Calu3 (cell line): ENCODE data around the gene SLC16A1. TPM values are rescaled to one million over a fixed set of nuclear protein-coding genes. Genes with fewer than 3 reads are reported as not detected.

Experiments
- BruUV-seq: library from RNA; stranded (reverse); fragments of 400-500 nt; replicated peaks from 2 replicates; lab custom pipeline; 2021; lab: Mats Ljungman, UMichigan
- CTCF ChIA-PET: fragments of 300-600 bp; sonication (Branson Sonifier 250); formaldehyde crosslinking; loops from one replicate; lab custom pipeline; 2022; ENCODE audit warnings: antibody characterized with exemption; lab: Charles Lee
- DNase-seq: peaks from one replicate; pipeline ENCODE4 v3.0.0; 2022
- H3K27ac Mint-ChIP-seq: one replicate; pipeline ENCODE4 v1.8.0; 2022; ENCODE audit warnings: mixed read lengths; ENCODE audit not compliant: unreplicated experiment
- H3K27me3 Mint-ChIP-seq: one replicate; pipeline ENCODE4 v1.8.0; 2022; ENCODE audit warnings: mixed read lengths; ENCODE audit not compliant: unreplicated experiment
- H3K36me3 Mint-ChIP-seq: one replicate; pipeline ENCODE4 v1.8.0; 2022; ENCODE audit warnings: mild to moderate bottlenecking, moderate library complexity, mixed read lengths; ENCODE audit not compliant: insufficient read depth, unreplicated experiment
- H3K4me1 Mint-ChIP-seq: one replicate; pipeline ENCODE4 v1.8.0; 2022; ENCODE audit warnings: mild to moderate bottlenecking, low read depth, mixed read lengths; ENCODE audit not compliant: unreplicated experiment
- H3K4me3 Mint-ChIP-seq: one replicate; pipeline ENCODE4 v1.8.0; 2022; ENCODE audit warnings: mild to moderate bottlenecking, low read depth, moderate library complexity, mixed read lengths; ENCODE audit not compliant: unreplicated experiment
- H3K9me3 Mint-ChIP-seq: one replicate; pipeline ENCODE4 v1.8.0; 2022; ENCODE audit warnings: low read depth, mixed read lengths; ENCODE audit not compliant: unreplicated experiment
- intact Hi-C: fragments of 100-400 bp; cut with micrococcal nuclease; formaldehyde crosslinking; loops from one replicate; pipeline ENCODE4 v1.10.0; 2022; ENCODE audit not compliant: unreplicated experiment
- total RNA-seq: library from RNA; stranded (reverse); gene quantifications from 2 replicates; pipeline ENCODE4 v1.2.3, GENCODE V29; 2022
- TF ChIP-seq, protein P1 (sequence below): fragments of 200-600 bp; IDR thresholded peaks from one replicate; pipeline ENCODE4 v1.8.0; 2022; ENCODE audit warnings: antibody characterized with exemption; ENCODE audit not compliant: unreplicated experiment

Gene SLC16A1
- total RNA-seq, 1 experiment from 2014 or later: 59.2 TPM

DNA sequence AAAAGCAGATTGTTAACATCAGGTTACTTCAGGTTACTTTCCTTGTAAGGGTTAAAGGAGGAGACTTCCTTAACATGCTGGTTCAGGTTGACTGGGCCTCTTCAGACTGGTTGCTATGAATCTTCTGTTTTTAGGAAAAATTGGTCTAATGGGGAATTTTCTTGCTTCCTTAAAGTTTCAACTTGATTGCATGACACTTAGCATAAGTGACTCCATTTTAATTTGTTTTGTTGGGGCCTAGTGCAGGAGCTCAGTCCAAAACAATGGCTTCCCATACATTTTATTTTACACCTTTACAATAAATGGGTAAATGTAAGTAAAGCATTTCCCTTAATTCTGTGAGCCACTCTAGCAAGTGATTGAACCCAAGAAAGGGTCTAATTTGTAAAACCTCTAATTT, 53.8 kb downstream of the SLC16A1 start:
- no peak for DNase-seq
- Mint-ChIP-seq H3K36me3 (no peaks in the 10 kb centered on the region), H3K27me3 (no peaks in the 10 kb centered on the region), H3K4me1 (peaks cover 36% of the 10 kb centered on the region), H3K27ac (no peak overlapping the region), H3K9me3 (no peaks in the 10 kb centered on the region), H3K4me3 (no peak overlapping the region)
- intact Hi-C loops: loop anchor here (10.0 kb wide), 1 partner anchor 53 kb away; the partner anchor contains the start of gene SLC16A1
- TF ChIP-seq, protein P1, sequence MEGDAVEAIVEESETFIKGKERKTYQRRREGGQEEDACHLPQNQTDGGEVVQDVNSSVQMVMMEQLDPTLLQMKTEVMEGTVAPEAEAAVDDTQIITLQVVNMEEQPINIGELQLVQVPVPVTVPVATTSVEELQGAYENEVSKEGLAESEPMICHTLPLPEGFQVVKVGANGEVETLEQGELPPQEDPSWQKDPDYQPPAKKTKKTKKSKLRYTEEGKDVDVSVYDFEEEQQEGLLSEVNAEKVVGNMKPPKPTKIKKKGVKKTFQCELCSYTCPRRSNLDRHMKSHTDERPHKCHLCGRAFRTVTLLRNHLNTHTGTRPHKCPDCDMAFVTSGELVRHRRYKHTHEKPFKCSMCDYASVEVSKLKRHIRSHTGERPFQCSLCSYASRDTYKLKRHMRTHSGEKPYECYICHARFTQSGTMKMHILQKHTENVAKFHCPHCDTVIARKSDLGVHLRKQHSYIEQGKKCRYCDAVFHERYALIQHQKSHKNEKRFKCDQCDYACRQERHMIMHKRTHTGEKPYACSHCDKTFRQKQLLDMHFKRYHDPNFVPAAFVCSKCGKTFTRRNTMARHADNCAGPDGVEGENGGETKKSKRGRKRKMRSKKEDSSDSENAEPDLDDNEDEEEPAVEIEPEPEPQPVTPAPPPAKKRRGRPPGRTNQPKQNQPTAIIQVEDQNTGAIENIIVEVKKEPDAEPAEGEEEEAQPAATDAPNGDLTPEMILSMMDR: no peak
- BruUV-seq: no TSS peak
- CTCF ChIA-PET: no interaction called here

DNA sequence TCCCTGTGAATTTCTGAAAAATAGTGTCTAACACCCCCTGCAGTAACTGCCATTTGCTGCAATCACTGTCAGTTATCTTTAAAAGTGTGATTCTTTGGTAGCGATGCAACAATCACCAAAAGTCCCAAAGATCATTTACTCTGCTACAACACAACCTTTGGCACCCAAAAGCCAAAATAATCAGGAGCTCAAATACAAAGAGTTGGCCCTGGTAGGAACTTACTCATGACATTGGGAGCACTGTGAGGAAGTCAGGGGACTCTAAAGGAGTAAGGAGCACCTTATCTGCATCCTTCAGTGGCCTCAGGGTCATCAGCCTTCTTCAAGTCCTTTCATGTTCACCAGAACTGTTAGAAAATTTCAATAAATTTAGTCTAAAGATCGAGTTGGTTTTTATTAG, 54.6 kb downstream of the SLC16A1 start:
- H3K4me3 Mint-ChIP-seq: no peak overlapping the region
- peaks cover 32% of the 10 kb centered on the region for H3K4me1 Mint-ChIP-seq
- CTCF ChIA-PET: no interaction called here
- TF ChIP-seq, protein P1: no peak
- intact Hi-C loops: loop anchor here (10.0 kb wide), 1 partner anchor 53 kb away; the partner anchor contains the start of gene SLC16A1
- no peaks in the 10 kb centered on the region for H3K27me3 Mint-ChIP-seq
- no peaks in the 10 kb centered on the region for H3K9me3 Mint-ChIP-seq
- H3K36me3 Mint-ChIP-seq: no peaks in the 10 kb centered on the region
- no TSS peak for BruUV-seq
- H3K27ac Mint-ChIP-seq: no peak overlapping the region
- no peak for DNase-seq

DNA sequence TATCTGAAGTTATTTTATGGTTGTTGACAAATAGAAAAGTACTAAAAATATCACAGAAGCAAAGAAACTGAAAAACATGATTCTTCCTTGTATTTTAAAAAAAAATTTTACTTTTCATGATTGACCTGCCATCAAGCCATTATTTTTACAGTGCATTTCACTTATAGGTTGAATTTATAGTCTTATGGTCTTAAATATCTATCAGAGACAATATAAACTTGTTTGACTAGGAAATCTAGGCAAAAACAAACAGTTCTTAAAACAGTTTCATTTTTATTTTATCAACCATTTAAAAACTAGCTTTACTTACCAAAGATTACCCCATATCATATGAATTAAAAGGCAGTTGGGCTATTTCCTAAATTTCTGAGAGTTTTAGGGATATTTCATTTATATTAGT, 59.2 kb downstream of the SLC16A1 start:
- TF ChIP-seq, protein P1: no peak
- CTCF ChIA-PET: interaction anchor here (0.5 kb wide), 1 partner anchor 146 kb away, joined by 4 read pairs; no protein-coding TSS in a partner anchor
- intact Hi-C loops: no loop called here
- BruUV-seq: no TSS peak
- no peak for DNase-seq
- Mint-ChIP-seq H3K9me3 (no peaks in the 10 kb centered on the region), H3K4me1 (no peaks in the 10 kb centered on the region), H3K4me3 (no peak overlapping the region), H3K27me3 (no peaks in the 10 kb centered on the region), H3K27ac (no peak overlapping the region), H3K36me3 (no peaks in the 10 kb centered on the region)

DNA sequence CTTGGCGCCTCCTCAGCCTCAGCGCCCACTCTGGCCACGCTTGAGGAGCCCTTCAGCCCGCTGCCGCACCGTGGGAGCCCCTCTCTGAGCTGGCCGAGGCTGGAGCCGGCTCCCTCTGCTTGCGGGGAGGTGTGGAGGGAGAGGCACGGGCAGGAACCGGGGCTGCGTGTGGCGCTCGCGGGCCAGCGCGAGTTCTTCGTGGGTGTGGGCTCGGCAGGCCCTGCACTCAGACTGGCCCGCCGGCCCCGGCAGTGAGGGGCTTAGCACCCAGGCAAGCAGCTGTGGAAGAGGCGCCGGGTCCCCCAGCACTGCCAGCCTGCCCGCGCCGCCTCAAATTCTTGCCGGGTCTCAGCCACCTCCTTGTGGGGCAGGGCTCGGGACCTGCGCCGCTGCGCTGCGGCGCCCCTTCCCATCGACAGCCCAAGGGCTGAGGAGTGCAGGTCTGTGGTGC, 61.4 kb downstream of the SLC16A1 start:
- no peaks in the 10 kb centered on the region for H3K27me3 Mint-ChIP-seq
- H3K27ac Mint-ChIP-seq: no peak overlapping the region
- H3K4me3 Mint-ChIP-seq: no peak overlapping the region
- CTCF ChIA-PET: no interaction called here
- H3K4me1 Mint-ChIP-seq: no peaks in the 10 kb centered on the region
- intact Hi-C loops: no loop called here
- H3K9me3 Mint-ChIP-seq: no peaks in the 10 kb centered on the region
- TF ChIP-seq, protein P1: no peak
- no peak for DNase-seq
- no TSS peak for BruUV-seq
- no peaks in the 10 kb centered on the region for H3K36me3 Mint-ChIP-seq
